Left lung (tissue), 10 donors: ENCODE data around the gene USP5. TPM values are rescaled to one million over a fixed set of nuclear protein-coding genes. Genes with fewer than 3 reads are reported as not detected.
"Not testable (repeated sequence)": the region's sequence is repeated elsewhere in the genome, so short reads cannot be mapped to it uniquely, and the experiment has no call there.

ENCODE experiments used
- ATAC-seq: fragments of 200-7000 bp; cut with Tn5 transposase; one replicate; pipeline ENCODE4 v1.9.1; 2020; ENCODE audit warnings: moderate library complexity
- DNase-seq, 4 donors: peaks; one replicate each; pipeline ENCODE4 v3.0.0-alpha.2; 2013 to 2020
- H3K27ac ChIP-seq, 2 donors: fragments of 200-600 bp; sonication (generic) in 1 of 2; one replicate each; pipeline versions ENCODE4 v1.5.0 to v1.8.0; 2020 to 2021
- H3K27me3 ChIP-seq, 2 donors: fragments of 200-600 bp; sonication (generic) in 1 of 2; one replicate each; pipeline versions ENCODE4 v1.5.0 to v1.8.0; 2020 to 2021
- H3K36me3 ChIP-seq, 2 donors: fragments of 200-600 bp; sonication (generic) in 1 of 2; one replicate each; pipeline versions ENCODE4 v1.5.0 to v1.8.0; 2020 to 2021
- H3K4me1 ChIP-seq, 2 donors: fragments of 200-600 bp; one replicate each; pipeline ENCODE4 v1.8.0; 2021
- H3K4me3 ChIP-seq, 2 donors: fragments of 200-600 bp; sonication (generic) in 1 of 2; one replicate each; pipeline versions ENCODE4 v1.5.0 to v1.8.0; 2020 to 2021; ENCODE audit warnings: mild to moderate bottlenecking in 1 of 2
- H3K9me3 ChIP-seq, 2 donors: fragments of 200-600 bp; sonication (generic) in 1 of 2; one replicate each; pipeline versions ENCODE4 v1.5.0 to v1.8.0; 2020 to 2021
- CTCF ChIP-seq, 2 donors: fragments of 200-600 bp; sonication (generic) in 1 of 2; IDR thresholded peaks; one replicate each; pipeline versions ENCODE4 v1.5.0 to v1.8.0; 2021; ENCODE audit warnings: antibody characterized with exemption in 2 of 2
- intact Hi-C, 2 donors: fragments of 100-400 bp; cut with DNase I; formaldehyde crosslinking; loops; one replicate each; pipeline versions ENCODE4 v1.11.2 to v1.14.2; 2022
- polyA plus RNA-seq, 6 donors: library from polyadenylated mRNA; unstranded; fragments of 120-200 nt; gene quantifications; one replicate each; pipeline ENCODE4 v1.2.1, GENCODE V29; 2013; ENCODE audit not compliant: insufficient read length in 6 of 6
- total RNA-seq, 2 donors: library from RNA; stranded (reverse); fragmentation: NEBNext Ultra II Directional; extraction: Animal tissue kit (Norgen Biotek cat#: 25700); gene quantifications; one replicate each; pipeline ENCODE4 v1.2.1, GENCODE V29; 2021
- donor health status: DM: no; HTN: yes; CAD: no.
- donor health status: DM: no; HTN: no; CAD: no.

USP5 gene
- total and polyA plus RNA-seq, 8 donors: 50.8 to 90.2 (median 59.7) TPM

DNA sequence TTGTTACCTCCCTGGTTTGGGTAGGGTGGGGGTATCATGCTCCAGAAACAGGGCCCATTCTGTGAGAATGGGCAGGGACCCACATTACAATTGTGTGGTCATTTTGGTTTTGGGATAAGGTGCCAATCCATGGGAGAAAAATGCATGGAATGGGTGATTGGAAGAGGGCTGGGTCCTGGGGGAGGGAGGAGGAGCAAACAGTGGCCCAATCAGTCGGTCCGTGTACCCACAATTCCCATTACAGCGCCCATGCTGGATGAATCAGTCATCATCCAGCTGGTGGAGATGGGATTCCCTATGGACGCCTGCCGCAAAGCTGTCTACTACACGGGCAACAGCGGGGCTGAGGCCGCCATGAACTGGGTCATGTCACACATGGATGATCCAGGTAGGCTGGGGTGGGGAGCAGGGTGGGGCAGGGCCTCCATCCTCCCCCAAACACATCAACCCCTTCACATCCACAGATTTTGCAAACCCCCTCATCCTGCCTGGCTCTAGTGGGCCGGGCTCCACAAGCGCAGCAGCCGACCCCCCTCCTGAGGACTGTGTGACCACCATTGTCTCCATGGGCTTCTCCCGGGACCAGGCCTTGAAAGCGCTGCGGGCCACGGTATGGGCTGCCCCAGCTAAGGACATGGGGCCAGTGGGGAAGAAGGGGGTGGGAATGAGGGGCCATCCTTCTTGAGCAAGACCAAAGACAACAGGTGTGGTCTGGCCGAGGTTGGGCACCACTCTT lies 11.8 kb downstream of the USP5 start:
- no peak for ATAC-seq
- no peaks in the 10 kb centered on the region for H3K27me3 ChIP-seq
- H3K27ac ChIP-seq: no peak overlapping the region
- intact Hi-C loops: no loop called here
- peaks cover 8 to 14% of the 10 kb centered on the region in 2 donors for H3K4me1 ChIP-seq
- TF ChIP-seq CTCF (IDR thresholded peaks at IDR 0.05): no peak
- DNase-seq: no peak
- H3K9me3 ChIP-seq: no peaks in the 10 kb centered on the region
- no peak overlapping the region for H3K4me3 ChIP-seq
- H3K36me3 ChIP-seq: peaks cover 0 to 75% of the 10 kb centered on the region in 2 donors

DNA sequence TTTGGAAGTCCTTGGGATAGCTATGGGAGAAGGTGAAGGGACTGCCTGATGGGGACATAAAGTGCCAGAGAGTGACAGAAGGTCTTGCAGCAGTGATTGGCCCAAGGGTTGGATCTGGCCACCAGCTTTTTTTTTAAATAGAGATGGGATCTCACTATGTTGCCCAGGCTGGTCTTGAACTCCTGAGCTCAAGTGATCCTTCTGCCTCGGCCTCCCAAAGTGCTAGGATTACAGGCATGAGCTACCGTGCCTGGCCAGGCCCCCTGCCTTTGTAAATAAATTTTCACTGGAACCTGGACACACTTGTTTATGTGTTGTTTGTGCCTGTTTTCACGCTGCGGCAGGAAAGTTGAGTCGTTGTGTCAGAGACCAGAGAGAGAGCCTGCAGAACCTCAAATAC lies 13.4 kb downstream of the USP5 start:
- DNase-seq, H3K27ac ChIP-seq, ATAC-seq, H3K27me3 ChIP-seq, H3K9me3 ChIP-seq, H3K4me3 ChIP-seq, intact Hi-C loops: not testable (repeated sequence)
- H3K36me3 ChIP-seq: peaks cover 0 to 69% of the 10 kb centered on the region in 2 donors
- H3K4me1 ChIP-seq: peaks cover 19 to 30% of the 10 kb centered on the region in 2 donors

DNA sequence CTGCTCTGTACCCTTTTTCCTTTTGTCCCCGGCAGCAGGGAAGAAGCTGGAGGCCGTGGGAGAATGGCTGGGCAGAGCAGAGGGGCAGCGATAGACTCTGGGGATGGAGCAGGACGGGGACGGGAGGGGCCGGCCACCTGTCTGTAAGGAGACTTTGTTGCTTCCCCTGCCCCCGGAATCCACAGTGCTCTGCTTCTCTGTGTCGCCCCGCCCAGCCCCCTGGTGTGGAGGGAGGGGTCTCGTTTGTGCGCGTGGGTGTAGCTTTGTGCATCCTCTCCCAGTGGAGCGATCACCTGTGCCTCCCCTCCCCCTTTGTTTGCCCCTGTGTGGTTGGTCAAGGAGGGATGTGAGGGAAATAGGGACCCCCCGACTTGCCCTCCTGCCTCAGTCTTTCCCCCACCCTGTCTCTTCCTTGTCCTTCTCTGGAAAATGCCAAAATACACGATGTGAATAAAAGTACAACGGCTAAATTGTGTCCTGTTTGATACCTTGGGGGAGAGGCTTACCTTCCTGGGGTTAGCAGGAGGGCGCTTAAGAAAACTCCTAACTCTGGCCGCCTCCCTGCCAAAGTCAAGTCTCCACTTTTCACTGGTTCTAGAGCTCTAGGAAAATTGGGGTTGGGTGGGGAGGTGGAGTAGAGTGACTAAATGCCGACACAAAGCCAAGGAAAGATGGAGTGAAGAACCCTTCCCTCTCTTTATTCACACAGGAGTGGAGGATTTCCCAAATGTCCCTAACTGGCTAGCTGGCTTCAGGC lies 14.4 kb downstream of the USP5 start:
- Histone ChIP-seq H3K36me3 (peaks cover 0 to 69% of the 10 kb centered on the region in 2 donors), H3K27me3 (no peaks in the 10 kb centered on the region), H3K4me1 (peaks cover 22 to 40% of the 10 kb centered on the region in 2 donors), H3K4me3 (peak overlapping the region in 1 of 2 donors; percentile 100), H3K27ac (peak overlapping the region; percentile 95 to 96), H3K9me3 (no peaks in the 10 kb centered on the region)
- TF ChIP-seq CTCF (IDR thresholded peaks at IDR 0.05): no peak
- intact Hi-C loops: no loop called here
- no peak for ATAC-seq
- no peak for DNase-seq

GRCh38 chr12:6866920-6867412 lies 15.0 kb downstream of the USP5 start:
- no peak for TF ChIP-seq CTCF (IDR thresholded peaks at IDR 0.05)
- ATAC-seq (peak; percentile 4), DNase-seq (no peak)
- Histone ChIP-seq H3K27ac (peak overlapping the region; percentile 95 to 96), H3K4me1 (peaks cover 28 to 46% of the 10 kb centered on the region in 2 donors), H3K4me3 (peak overlapping the region; percentile 100), H3K9me3 (no peaks in the 10 kb centered on the region), H3K27me3 (no peaks in the 10 kb centered on the region), H3K36me3 (peaks cover 0 to 67% of the 10 kb centered on the region in 2 donors)
- intact Hi-C loops: no loop called here

GRCh38 chr12:6867413-6868210 lies 15.7 kb downstream of the USP5 start, which contains the start of gene TPI1:
TSS of gene TPI1 (plus strand) at chr12:6867531. CDS start at chr12:6867567, 36 bp downstream.
- H3K4me1 ChIP-seq: peaks cover 31 to 50% of the 10 kb centered on the region in 2 donors
- DNase-seq (peak; percentile 82 to 97 (median 91)), ATAC-seq (peak; percentile 83)
- H3K4me3 ChIP-seq: peak within 1 kb of the TSS; percentile 100
- H3K36me3 ChIP-seq: peaks cover 0 to 61% of the 10 kb centered on the region in 2 donors
- no peak for TF ChIP-seq CTCF (IDR thresholded peaks at IDR 0.05)
- H3K9me3 ChIP-seq: no peaks in the 10 kb centered on the region
- H3K27ac ChIP-seq: peak within 1 kb of the TSS; percentile 95 to 96
- no peaks in the 10 kb centered on the region for H3K27me3 ChIP-seq
- intact Hi-C loops: no loop called here
